HuH-7 (cell line): ENCODE measurements around the gene OR9A4.

Experiments
- DNase-seq: peaks from one replicate; pipeline ENCODE4 v3.0.0; 2011; ENCODE audit warnings: low spot score

Gene OR9A4

DNA sequence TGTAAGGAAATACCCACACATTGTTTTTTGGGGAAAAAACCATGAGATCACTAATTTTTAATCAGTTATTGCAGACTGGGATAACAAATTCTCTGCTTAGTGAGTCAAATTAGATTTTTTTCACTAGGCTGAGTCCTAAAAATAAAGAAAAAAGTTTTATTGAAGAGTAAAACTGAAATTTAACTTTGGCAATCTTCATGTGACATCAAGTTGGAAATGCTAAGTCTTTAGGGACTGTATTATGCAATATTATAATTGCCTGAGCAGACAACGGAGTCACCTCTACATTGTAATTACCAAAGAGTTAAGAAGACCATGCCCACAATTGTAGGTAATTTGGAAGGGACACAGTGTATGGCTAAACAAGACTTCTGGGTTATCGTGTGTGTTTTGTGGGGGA lies 32.8 kb downstream of the OR9A4 start:
- no peak for DNase-seq

- no peak for DNase-seq
Observed at GRCh38 chr7:141949451-141949850, 33.3 kb downstream of the OR9A4 start.

DNA sequence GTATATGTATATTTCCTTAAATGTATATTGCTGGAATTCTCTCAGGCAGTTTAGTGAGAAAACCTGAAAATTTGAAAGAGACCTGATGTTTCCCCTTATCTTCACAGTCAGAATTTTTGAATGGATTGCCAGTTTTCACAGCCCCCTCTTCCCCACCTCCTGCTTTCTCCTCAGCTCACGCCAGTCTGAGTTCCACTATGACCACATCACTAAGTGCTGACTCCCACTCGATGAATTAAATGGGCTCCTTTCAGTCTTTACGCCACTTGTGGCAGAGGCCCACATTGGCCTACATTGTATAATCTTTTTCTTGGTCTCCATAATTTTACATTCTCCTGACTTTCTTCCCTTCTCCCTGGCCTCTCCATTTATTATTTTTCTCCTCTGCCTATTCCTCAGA lies 33.7 kb downstream of the OR9A4 start:
- DNase-seq, result no peak

- DNase-seq, result no peak
Observed at GRCh38 chr7:141950806-141951205, 34.6 kb downstream of the OR9A4 start.

DNA sequence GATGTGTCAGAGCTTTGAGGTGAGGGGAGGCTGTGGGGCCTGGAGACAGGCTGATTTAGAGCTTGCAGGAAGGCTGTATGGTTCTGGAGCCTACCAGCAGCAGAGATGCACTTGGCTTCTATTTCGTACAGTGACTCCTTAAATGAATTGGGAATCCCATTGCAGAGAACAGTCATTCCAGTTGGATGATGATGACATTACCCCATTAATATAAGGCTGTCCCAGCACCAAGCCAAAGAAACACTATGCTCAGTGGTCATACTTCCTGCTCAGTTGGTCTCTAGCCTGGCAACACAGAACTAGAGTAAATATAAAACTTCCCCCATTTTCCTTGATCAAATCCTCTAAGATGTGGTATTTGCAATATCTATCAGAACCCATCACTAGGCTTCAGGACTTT lies 36.3 kb downstream of the OR9A4 start:
- no peak for DNase-seq

GRCh38 chr7:141954334-141954733 lies 38.1 kb downstream of the OR9A4 start:
- no peak for DNase-seq

GRCh38 chr7:141956084-141956483 lies 39.9 kb downstream of the OR9A4 start:
- DNase-seq, result no peak

GRCh38 chr7:141960687-141961422 lies 44.7 kb downstream of the OR9A4 start:
- DNase-seq, result no peak
